HCT116 (cell line): Measurements from ENCODE around the gene CFAP97D2.

Experiments
- JUND ChIP-seq: IDR thresholded peaks from 2 replicates; pipeline ENCODE4 v1.6.1; 2012
- POLR2AphosphoS5 ChIP-seq: IDR thresholded peaks from 2 replicates; pipeline ENCODE4 v1.6.1; 2011; ENCODE audit warnings: mild to moderate bottlenecking, low read depth, low read length, moderate library complexity
- TF ChIP-seq, protein P1 (sequence below), 3 experiments: fragments of 200-600 bp in 1 of 3; sonication (generic) in 1 of 3; IDR thresholded peaks in 2 of 3; conservative IDR thresholded peaks in 1 of 3; 2 replicates each; pipeline ENCODE4 v1.5.1; 2012 to 2017; ENCODE audit warnings: low read depth in 2 of 3, low read length in 2 of 3, antibody characterized with exemption in 1 of 3, borderline replicate concordance in 1 of 3, control low read depth in 1 of 3, mild to moderate bottlenecking in 1 of 3, mixed read lengths in 1 of 3, mixed run types in 1 of 3, moderate library complexity in 1 of 3; ENCODE audit not compliant: insufficient read depth in 1 of 3

DNA sequence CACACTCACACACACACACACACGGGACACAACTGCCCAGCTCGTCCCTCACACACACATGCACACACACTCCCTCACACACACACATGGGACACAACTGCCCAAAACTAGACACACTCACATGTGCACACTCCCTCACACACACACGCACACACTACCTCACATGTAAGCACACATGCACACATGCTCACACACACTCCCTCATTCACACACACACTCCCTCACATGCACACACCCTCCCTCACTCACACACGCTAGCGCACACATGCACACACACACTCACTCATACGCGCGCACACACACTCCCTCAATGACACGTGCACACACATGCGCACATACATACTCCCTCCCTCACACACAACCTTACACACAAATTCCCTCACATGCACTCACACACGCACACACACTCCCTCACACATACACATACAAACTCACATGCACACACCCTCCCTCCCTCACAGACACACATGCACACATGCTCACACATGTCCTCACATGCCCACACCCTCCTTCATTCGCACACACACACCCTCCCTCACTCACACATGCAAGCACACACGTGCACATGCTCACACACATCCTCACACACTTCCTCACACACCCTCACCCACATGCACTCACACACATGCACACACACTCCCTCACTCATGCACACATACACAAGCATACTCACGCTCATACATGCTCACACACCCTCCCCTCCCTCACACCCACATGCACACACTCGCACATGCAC is 37.6 kb upstream of the CFAP97D2 start:
- no peak for TF ChIP-seq JUND
- no peak for TF ChIP-seq POLR2AphosphoS5
- TF ChIP-seq, protein P1, sequence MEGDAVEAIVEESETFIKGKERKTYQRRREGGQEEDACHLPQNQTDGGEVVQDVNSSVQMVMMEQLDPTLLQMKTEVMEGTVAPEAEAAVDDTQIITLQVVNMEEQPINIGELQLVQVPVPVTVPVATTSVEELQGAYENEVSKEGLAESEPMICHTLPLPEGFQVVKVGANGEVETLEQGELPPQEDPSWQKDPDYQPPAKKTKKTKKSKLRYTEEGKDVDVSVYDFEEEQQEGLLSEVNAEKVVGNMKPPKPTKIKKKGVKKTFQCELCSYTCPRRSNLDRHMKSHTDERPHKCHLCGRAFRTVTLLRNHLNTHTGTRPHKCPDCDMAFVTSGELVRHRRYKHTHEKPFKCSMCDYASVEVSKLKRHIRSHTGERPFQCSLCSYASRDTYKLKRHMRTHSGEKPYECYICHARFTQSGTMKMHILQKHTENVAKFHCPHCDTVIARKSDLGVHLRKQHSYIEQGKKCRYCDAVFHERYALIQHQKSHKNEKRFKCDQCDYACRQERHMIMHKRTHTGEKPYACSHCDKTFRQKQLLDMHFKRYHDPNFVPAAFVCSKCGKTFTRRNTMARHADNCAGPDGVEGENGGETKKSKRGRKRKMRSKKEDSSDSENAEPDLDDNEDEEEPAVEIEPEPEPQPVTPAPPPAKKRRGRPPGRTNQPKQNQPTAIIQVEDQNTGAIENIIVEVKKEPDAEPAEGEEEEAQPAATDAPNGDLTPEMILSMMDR (IDR thresholded peaks at IDR 0.05 in 2 of 3, conservative IDR thresholded peaks at IDR 0.05 in 1 of 3; ENCODE audit: borderline replicate concordance in 1 of 3, insufficient read depth in 1 of 3, low read depth in 2 of 3, low read length in 2 of 3), result no peak
